Measurements from ENCODE around the gene PIH1D2.
"Not testable (repeated sequence)": the region's sequence is repeated elsewhere in the genome, so short reads cannot be mapped to it uniquely, and the experiment has no call there.

Gene PIH1D2, protein sequence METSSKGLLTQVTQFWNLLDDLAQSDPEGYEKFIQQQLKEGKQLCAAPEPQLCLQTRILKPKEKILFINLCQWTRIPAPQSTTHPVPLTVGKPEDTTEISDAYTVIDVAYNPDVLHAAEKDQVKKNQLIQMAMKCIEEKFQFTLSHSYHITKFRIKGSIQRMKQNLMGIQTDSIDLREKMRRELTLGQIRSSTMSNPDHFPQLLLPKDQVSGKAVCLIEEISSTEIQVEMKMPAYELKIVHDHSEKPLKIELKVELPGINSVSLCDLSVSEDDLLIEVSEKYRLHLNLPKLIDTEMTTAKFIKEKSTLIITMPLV

DNA sequence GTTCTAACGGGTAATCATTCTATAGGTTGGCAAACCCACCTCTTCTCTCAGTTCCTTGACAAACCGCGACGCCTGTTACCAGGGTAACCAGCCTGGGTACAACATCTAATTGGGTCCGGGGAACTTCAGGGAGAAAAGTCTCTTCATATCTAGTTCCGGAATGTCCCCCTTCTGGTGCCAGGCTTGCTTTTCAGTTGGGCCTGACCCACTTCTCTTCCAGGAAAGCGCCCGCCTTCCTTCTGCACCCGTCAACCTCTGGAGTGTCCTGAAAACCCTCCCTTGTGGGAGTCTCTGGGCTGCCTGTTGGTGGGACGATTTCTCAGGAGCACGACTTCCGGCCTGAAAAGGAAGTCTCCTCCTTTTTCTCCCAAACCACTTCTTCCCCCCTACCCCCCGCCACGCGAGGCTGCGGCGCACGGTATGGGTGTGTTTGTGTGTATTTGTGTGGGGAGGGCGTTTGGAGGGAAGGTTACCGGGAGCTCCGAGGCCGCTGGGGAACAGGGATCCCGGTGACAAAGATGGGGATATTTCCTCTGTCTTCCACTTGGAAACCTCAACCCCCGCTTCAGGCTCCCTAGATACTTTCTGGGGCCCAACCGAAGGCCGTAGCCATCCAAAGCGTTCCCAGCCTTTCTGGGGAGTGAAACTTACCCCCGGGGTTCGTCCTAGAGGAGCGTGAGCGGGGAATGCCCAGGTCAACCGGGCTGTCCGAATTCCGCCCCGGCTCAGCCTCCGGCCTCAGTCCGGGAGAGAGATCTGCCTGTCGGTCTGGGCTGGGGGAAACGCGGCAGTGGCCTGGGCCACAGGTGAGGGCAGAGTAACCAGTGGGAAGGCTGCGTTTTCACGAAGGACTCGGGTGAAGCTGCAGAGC lies at the start of gene PIH1D2, which contains the start of gene NKAPD1:
Gene PIH1D2 (minus strand): TSS at position 77 of the 871 bp plus-strand sequence. CDS start 843 bp downstream, outside the sequence.
Gene NKAPD1 (plus strand): TSS at position 359 of the 871 bp plus-strand sequence. CDS start 1,276 bp downstream, outside the sequence.
- peak; percentile 89 for DNase-seq

DNA sequence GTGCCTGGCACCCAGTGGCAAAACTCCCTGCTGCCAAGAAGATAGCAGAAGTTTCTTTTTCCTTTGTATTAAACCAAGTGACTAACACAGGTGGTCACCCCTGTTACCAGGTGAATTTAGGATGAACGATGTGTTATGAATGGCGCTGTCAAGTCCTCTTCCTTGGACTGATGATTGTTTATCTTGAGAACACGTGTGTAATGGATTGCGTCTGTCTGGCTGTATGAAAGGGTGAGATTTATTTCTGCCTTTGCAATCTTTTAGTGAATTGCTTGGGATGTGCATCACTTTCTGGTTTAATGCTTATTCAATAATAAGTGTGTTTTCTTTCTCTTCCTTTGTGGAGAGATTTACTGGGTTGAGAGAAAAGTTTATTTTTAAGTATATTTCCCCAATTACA lies 49.3 kb upstream of the PIH1D2 start:
- DNase-seq = no peak

DNA sequence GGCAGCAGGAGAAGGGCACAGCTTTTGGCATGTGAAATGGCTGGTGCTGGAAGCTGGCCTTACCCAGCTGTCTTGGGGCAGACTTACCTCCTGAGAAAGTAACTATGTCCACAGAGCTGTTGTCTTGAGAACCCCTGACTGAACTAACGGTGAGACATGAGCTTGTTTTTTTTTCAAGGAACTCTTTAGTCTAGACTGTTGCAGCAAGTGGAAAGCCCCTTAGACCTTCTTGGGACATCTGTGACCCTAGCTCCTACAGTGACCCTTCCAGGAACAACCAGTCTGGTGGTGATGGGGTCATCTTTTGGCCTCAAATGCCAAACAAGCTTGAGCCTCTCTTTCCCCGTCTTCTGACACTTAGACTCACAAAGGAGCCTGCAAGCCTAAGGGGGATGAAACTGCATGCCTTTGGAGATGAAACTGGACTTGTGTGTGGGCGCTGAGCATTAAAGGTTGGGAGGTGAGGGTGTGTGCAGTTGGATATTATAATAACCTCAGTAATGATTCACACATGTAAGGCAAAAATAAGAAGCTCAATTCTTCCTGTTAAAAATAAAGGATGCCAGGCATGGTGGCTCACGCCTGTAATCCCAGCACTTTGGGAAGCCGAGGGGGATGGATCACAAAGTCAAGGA lies 48.3 kb upstream of the PIH1D2 start:
- no peak for DNase-seq

DNA sequence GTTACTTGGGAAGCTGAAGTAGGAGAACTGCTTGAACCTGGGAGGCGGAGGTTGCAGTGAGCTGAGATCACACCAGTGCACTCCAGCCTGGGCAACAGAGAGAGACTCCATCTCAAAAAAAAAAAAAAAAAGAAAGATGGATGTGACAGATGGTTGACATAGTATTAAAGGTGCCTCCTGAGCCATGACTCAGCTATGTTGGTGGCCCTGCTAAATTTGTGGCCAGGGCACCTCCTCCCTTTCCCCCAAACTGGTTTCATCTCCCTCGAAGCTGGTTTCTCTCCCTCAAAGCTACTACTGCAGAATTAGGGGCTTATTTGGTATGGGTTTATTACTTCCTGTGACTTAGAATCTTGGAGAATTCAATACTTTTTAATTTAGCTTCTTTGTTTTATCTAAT lies 44.4 kb upstream of the PIH1D2 start:
- DNase-seq = no peak

DNA sequence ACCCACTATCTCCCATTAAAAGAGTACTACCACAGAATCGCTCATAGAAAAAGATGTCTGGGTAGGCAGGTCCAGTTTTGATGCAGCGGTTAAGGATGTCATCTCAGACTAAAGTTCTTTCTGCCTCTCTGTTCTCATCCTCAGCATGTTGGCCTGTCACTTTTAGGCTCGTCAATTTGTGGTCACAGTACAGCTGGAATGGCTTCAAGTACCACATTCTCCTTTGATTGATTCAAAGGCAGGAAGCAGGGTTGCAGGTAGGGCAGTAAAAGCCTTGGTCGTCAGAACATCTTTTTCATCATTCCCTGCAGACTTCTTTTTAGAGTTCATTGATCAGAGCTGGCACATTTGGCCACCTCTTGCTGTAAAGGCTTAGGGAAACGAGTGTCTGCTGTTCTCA lies 41.6 kb upstream of the PIH1D2 start:
- no peak for DNase-seq

DNA sequence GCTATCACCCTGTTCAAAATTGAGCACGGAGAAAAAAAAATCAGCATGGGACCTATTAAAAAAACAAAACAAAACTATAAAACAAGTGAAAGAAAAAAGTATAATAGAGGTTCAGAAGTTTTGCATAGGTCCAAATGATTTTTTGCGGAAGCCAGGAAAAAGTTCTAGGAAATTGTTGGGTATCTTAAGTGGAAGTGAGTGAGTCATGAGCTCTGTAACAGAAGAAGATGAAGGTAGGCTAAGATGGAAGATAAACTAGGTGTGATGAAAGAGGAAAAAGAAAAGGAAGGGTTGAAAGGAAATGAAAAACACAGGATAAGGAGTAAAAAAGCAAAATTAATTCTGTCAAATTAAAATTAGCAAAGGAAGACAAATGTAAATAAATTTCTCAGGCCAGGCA lies 40.6 kb upstream of the PIH1D2 start:
- no peak for DNase-seq

DNA sequence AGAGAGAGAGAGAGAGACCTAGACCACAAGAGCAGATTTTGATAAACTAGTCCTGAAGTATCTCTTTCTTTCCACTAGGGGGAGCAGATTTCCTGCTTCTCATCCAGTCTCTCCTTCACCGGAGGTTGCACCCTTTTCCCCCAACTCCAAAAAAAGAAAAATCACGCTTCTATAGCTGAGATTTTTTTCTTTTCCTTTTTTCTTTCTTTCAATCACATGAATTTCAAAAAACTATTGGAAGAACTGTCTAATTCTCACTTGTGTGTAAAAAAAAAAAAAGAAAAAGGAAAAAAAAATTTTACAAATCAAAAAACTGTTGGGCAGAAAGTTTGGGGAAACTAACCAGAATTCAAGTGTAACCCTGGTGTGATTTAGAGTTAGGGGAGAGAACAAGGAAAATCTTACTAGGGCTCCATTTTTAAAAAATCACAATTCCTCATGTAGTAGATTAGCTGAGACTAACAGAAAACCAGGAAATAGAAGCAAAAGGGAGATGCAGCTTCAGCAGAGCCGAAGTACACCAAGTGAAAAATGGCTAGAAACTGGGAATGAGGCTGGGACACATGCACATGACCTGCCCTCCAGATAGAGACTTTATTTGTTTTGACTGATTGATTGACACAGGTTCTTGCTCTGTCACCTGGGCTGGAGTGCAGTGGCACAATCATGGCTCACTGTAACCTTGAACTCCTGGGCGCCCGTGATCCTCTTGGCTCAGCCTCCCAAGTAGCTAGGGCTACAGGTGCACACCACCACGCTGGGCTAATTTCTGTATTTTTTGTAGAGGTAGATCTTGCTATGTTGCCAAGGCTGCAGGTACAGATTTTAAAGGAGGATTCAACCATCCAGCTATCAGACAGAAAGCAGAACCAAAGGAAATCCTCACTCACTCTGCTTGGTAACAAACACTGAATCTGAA lies 40.0 kb upstream of the PIH1D2 start:
- DNase-seq = peak; percentile 72

DNA sequence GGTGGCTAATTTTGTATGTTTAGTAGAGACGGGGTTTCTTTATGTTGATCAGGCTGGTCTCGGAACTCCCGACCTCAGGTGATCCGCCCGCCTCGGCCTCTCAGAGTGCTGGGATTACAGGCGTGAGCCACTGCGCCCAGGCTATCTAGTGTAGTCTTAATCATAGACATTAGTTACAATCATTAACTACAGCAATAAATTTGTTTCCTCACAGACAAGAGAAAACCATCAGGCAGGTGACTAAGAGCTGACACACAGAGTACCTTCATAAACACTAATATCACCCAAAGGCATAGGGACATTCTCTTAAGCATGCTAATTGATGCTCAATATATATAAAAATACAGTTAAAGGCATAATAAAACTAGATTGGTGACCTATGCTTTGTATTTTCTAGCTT lies 32.3 kb upstream of the PIH1D2 start:
- no peak for DNase-seq

DNA sequence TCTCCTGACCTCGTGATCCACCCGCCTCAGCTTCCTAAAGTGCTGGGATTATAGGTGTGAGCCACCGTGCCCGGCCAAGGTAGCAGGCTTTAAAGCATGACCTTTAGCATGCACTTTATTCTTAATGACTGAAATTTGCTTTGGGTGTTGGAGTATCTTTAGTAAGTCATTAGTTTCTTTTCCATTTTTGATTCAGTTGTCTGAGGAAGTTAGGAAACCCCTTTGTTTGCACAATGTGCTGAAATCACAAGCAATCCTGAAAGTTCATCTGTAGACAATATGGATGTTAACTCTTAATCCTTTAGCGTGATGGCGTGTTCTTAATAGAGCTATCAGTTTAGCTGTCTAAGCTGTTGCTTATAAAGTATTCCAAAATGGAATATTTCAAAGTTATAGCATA lies 29.6 kb upstream of the PIH1D2 start:
- DNase-seq = peak; percentile 62

DNA sequence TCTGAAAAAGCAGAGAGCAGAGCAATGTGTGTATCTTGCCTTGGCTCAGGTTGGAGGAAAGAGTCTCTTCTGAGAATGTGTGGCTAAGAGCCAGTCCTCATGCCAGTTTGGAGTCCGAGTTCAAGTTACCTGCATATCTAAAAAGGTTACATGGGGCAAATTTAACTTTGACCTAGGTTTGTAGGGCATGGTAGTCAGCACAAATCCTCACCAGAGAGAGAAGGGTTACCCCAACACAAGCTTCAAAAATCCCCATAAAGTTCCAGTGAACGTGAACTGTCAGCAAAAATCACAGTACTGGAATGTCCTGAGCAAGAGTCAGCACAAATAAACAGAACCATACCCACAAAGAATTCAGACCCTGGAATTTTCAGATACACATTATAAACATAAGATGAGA lies 26.6 kb upstream of the PIH1D2 start:
- DNase-seq = no peak

DNA sequence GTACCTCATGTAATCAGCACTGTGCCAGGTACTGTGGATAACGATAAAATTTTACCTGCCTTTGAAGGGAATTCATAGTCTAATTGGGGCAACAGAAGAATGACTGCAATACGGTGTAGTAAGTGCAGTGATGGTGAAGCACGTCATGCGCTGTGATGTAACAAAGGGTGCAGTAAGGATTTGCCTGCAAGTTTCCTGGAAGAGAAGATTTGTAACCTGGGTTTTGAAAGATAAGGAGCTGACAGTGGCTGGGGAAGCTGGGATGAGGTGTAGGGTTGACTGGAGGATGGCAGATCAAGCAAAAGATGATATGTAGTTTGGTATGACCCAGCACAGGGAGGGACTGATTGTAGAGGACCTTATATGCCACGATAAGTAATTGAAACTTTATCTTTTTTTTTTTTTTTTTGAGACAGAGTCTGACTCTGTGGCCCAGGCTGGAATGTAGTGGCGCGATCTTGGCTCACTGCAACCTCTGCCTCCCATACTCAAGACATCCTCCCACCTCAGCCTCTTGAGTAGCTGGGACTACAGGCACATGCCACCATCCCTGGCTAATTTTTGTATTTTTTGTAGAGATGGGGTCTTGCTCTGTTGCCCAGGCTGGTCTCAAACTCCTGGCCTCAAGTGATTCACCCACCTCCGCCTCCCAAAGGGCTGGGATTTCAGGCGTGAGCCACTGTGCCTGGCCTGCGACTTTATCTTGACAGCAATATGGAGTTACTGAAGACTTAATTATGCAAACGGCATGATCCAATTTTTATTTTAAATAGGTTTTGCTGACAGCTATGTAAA lies 24.1 kb upstream of the PIH1D2 start:
- no peak for DNase-seq

DNA sequence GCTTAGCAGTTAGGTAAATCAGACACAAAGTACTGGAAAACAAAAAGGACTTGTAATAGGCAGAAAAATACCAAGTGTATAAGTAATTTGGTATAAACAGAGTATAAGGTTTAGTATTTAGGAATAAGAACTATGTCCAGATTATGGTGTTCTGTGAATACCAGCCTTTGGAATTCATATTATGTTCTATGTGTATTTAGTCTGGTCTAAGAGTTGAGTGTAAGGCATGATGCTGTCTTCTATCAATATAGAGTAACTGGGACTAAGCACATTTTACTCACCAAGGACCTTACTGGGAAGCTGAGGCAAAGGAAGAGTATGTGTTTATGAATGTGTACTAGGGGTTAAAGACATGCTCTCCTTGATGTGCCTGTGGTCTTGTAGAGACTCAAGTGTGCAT lies 22.4 kb upstream of the PIH1D2 start:
- DNase-seq = no peak

DNA sequence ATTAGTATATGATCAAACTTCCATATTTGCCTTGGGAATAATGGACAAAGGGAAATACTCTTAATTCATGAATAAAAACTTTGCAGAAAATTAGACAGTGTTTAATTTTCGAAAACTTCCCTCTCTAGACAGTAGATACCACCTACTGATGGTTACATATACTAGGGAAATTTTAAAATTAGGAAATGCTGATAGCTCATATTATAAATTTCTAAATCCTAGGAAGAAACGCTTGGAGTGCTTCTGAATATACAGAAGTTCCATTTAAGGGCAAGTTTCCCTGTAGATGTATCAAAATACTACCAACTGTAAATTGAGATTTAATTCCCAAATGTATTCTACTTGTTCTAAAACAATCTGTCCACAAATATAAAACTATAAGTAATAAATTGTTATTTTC lies 21.5 kb upstream of the PIH1D2 start:
- DNase-seq = not testable (repeated sequence)

DNA sequence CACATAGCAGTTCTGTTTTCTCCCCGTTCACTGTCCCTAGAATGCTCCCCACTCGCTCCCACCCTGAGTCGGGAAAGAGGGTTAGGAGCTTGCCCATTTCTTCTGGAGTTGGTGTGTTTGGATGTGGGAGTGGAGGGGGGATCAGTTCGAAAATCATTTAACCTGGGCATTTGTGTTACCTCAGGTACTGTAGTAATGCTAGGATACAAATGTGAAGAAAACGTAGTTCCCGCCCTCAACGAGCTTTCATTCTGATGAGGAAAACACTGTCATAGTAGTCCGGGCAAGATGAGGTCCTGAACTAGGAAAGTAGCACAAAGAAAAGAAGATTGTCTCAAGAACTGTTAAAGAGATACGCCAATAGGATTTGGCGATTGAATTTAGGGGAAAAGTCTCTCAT lies 13.4 kb upstream of the PIH1D2 start:
- no peak for DNase-seq

DNA sequence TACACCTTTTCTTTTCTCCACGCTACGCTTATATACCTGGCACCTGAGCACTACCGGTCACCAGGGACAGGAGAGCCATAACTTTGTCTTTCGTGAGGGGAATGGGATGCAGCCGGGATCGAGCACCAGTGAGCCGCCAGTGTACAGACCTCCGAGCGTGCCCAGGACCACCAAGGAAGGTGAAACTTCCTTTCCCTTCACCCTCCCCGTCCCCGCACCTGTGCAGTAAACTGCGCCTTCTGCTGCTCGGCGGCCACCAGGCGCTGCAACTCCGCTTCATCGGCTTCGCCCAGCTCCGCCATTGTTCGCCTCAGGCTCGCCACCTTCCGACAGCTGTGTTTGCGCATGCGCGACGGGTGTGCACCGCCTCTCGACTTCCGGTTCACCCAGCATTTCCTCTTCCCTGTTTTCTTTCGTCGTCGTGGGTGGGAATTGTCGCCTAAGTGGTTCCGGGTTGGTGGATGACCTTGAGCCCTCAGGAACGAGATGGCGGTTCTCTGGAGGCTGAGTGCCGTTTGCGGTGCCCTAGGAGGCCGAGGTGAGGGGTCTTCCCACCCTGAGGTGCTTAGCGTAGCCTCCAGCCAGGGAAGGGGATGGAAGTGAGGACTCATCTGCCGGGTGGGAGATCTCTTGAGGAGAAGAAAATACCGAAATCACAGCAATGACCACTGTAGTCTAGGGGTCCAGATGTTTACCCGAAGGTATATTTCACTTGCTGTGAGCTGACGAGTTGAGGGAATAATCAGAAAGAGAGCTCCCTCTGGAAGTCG lies 12.8 kb upstream of the PIH1D2 start, which contains the start of the genes SDHD and TIMM8B:
Gene SDHD (plus strand): TSS at position 452 of the 770 bp plus-strand sequence. CDS start 35 bp downstream, at position 487.
Gene TIMM8B (minus strand): TSS at position 335 of the 770 bp plus-strand sequence. CDS start 33 bp downstream, at position 302.
- DNase-seq = peak; percentile 97

DNA sequence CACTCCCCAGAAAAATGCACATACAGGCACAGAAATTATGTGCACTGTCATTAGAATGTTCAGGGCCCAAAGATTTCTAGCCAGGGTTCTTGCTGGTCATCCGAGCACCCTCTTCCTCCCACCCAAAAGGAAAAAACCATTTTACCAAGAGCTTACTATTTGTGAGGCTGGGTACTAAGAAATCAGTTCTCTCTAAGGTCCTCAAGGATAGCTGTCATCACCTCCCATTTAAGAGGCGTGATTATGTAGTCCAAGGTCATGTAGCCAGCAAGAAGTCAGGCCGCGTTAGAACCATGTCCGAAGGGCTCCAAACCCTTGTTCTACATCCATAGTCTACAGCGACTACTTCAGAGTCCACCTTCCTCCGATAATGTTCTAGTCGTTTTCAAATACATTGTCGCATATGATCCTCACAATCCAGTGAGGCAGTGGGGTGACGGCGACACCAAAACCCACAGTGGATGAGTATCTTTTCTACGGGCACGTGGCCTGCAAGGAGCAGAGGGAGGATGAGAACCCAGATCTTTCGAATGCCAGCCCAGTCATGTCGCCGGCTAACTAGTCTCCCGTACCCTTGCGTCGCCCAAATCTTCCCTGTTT lies 12.1 kb upstream of the PIH1D2 start:
- DNase-seq = peak; percentile 43

DNA sequence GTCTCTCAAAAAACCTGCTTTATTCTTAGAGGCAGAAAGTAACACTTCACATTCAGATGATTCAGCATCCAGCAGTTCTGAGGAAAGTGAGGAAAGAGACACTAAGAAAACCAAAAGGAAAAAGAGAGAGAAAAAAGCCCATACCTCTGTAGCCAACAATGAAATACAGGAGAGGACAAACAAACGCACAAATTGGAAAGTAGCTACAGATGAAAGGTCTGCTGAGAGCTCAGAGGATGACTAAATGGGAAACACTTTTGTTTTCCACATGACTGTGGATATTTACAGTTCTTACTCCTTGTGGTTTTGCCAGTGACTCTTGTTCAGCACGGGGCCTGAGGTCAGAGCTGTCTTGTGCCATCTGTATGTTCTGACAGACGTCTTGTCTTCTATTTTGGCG lies 8.9 kb upstream of the PIH1D2 start:
- peak; percentile 70 for DNase-seq

DNA sequence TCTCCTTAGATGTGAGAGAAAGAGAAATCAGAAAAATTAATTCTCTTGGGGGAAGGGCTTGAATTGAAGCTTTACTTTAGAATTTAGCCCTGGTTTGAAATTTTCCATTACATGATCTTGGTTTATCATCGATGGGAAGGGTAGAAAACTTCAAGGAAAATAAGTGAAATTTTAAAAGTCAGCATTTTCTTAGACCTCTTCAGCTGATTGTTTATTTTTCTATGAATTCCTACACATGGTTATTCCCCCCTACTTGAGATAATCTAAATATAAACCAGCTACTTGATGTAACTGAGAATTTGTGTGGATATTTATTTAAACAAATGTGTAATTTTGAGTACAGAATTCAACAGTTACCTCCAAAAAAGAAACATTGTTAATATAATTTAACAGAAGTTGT lies 10.9 kb downstream of the PIH1D2 start:
- no peak for DNase-seq

DNA sequence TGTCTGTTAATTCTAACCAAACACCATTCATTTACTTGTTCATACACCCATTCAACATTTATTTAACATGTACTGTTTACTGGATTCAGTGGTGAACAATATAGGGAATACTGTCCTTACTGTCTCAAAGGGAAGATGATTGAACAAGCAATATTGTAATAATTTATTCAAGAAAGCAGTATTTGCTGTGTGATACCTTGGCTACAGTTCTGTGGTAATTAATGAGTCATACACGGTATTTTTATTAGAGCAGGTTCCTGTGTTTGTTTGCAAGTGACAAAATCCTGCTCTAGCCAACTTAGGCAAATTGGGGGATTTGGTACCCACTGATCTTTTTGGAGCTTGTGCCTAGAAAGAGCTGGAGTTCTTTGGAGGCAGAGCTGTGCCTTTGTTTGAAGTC lies 15.7 kb downstream of the PIH1D2 start:
- DNase-seq = no peak

DNA sequence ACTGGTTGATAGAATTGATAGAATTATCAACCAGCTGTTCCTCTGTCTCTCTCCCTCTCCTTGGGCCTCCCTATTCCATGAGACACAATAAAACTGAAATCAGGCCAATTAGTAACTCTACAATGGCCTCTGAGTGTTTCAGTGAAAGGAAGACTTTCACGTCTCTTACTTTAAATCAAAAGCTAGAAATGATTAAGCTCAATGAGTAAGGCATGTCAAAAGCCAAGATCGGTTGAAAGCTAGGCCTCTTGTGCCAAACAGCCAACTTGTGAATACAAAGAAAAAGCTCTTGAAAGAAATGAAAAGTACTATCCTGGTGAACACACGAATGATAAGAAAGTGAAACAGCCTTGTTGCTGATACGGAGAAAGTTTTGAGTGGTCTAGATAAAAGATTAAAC lies 16.6 kb downstream of the PIH1D2 start:
- DNase-seq = no peak
